Endothelial cell of umbilical vein (primary cell): ENCODE measurements around the gene RUNX2.

Experiments
- EZH2 ChIP-seq: IDR thresholded peaks from 2 replicates; pipeline ENCODE4 v1.6.1; 2012; ENCODE audit warnings: borderline replicate concordance, low read depth, mild to moderate bottlenecking, moderate library complexity, low read length, inconsistent platforms; ENCODE audit not compliant: severe bottlenecking
- FOS ChIP-seq: IDR thresholded peaks from 2 replicates; pipeline ENCODE4 v1.6.1; 2011; ENCODE audit warnings: mild to moderate bottlenecking, low read length, moderate library complexity, borderline replicate concordance; ENCODE audit not compliant: insufficient read depth
- GATA2 ChIP-seq: IDR thresholded peaks from 2 replicates; pipeline ENCODE4 v1.7.0; 2011; ENCODE audit warnings: low read depth, mild to moderate bottlenecking, moderate library complexity, mixed read lengths, low read length; ENCODE audit not compliant: insufficient read length, insufficient read depth
- JUN ChIP-seq: IDR thresholded peaks from 2 replicates; pipeline ENCODE4 v1.6.1; 2011; ENCODE audit warnings: borderline replicate concordance, low read depth; ENCODE audit not compliant: insufficient read length, insufficient read depth
- MYC ChIP-seq: IDR thresholded peaks from one replicate; pipeline ENCODE4 v1.6.1; 2011; ENCODE audit warnings: mild to moderate bottlenecking, low read depth, low read length
- POLR2A ChIP-seq: IDR thresholded peaks from 2 replicates; pipeline ENCODE4 v1.6.1; 2012; ENCODE audit warnings: low read depth, mild to moderate bottlenecking, control low read depth, low read length
- POLR2AphosphoS5 ChIP-seq: IDR thresholded peaks from 2 replicates; pipeline ENCODE4 v1.6.1; 2012; ENCODE audit warnings: low read depth, mild to moderate bottlenecking, control low read depth, low read length, moderate library complexity; ENCODE audit not compliant: insufficient read depth
- TF ChIP-seq, protein P1 (sequence below), 2 donors: IDR thresholded peaks; 1 replicate in 1 of 2; 2 replicates in 1 of 2; pipeline ENCODE4 v1.5.1; 2011; ENCODE audit warnings: low read length in 2 of 2, mild to moderate bottlenecking in 2 of 2, moderate library complexity in 2 of 2, control low read depth in 1 of 2, inconsistent platforms in 1 of 2, low read depth in 1 of 2; ENCODE audit not compliant: insufficient read depth in 1 of 2; ENCODE audit errors: extremely low read depth in 1 of 2
- TF ChIP-seq, protein P2 (sequence below): IDR thresholded peaks from 2 replicates; pipeline ENCODE4 v1.6.1; 2011; ENCODE audit not compliant: insufficient read depth, insufficient read length

GRCh38 chr6:45533386-45533785 lies 205.3 kb downstream of the RUNX2 start:
- TF ChIP-seq, protein P1, sequence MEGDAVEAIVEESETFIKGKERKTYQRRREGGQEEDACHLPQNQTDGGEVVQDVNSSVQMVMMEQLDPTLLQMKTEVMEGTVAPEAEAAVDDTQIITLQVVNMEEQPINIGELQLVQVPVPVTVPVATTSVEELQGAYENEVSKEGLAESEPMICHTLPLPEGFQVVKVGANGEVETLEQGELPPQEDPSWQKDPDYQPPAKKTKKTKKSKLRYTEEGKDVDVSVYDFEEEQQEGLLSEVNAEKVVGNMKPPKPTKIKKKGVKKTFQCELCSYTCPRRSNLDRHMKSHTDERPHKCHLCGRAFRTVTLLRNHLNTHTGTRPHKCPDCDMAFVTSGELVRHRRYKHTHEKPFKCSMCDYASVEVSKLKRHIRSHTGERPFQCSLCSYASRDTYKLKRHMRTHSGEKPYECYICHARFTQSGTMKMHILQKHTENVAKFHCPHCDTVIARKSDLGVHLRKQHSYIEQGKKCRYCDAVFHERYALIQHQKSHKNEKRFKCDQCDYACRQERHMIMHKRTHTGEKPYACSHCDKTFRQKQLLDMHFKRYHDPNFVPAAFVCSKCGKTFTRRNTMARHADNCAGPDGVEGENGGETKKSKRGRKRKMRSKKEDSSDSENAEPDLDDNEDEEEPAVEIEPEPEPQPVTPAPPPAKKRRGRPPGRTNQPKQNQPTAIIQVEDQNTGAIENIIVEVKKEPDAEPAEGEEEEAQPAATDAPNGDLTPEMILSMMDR (IDR thresholded peaks at IDR 0.05; ENCODE audit: extremely low read depth in 1 of 2, insufficient read depth in 1 of 2, low read depth in 1 of 2, low read length in 2 of 2) = no peak
- no peak for TF ChIP-seq POLR2A
- TF ChIP-seq, protein P2, sequence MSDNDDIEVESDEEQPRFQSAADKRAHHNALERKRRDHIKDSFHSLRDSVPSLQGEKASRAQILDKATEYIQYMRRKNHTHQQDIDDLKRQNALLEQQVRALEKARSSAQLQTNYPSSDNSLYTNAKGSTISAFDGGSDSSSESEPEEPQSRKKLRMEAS = no peak
- no peak for TF ChIP-seq EZH2
- no peak for TF ChIP-seq POLR2AphosphoS5
- TF ChIP-seq MYC = no peak
- TF ChIP-seq FOS = no peak
- TF ChIP-seq GATA2 = no peak
- TF ChIP-seq JUN = no peak
